ENCODE measurements around the gene GRM1.

Gene GRM1

DNA sequence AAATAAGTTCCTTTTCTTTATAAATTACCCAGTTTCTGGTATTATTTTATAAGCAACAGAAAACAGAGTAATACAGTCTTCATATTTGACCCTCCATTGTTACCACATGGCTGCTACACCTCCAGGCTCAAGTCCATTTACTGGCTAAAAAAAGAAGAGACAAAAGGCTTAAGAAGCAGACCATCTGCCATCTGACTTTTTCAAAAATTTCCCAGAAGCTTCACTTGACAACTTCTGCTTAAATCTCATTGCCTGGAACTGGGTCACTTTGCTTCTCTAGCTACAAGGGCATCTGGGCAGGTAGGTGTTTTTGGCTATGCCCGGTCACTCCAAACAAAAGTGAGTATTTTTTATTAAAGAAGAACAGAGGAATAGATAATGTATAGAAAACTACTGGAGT is 118.0 kb downstream of the GRM1 start:
- no peak for DNase-seq (ENCODE audit: low read depth)
- no peak overlapping the region for H3K4me3 ChIP-seq (replicated peaks; ENCODE audit: low read depth, low read length)
- TF ChIP-seq, protein P1, sequence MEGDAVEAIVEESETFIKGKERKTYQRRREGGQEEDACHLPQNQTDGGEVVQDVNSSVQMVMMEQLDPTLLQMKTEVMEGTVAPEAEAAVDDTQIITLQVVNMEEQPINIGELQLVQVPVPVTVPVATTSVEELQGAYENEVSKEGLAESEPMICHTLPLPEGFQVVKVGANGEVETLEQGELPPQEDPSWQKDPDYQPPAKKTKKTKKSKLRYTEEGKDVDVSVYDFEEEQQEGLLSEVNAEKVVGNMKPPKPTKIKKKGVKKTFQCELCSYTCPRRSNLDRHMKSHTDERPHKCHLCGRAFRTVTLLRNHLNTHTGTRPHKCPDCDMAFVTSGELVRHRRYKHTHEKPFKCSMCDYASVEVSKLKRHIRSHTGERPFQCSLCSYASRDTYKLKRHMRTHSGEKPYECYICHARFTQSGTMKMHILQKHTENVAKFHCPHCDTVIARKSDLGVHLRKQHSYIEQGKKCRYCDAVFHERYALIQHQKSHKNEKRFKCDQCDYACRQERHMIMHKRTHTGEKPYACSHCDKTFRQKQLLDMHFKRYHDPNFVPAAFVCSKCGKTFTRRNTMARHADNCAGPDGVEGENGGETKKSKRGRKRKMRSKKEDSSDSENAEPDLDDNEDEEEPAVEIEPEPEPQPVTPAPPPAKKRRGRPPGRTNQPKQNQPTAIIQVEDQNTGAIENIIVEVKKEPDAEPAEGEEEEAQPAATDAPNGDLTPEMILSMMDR (IDR thresholded peaks at IDR 0.05; ENCODE audit: low read length, missing control alignments): no peak

DNA sequence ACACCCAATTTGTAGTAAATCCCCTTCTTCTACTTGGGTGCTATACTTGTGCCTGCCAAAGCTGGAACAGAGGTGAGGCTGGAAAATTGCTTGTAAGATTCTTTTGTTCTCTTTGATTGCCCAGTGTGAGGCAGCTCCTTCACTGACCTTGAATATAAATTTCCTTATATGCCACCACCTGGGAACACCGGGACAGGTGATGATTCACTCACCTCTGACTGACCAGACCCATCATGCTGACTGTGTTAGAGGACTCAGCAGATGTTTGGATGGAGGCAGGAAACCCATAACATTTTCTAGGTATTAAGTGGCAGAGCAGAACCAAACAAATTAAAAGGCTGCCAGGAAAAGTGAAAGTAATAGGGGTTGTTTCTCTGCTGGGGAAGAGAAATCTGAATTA is 120.9 kb downstream of the GRM1 start:
- H3K4me3 ChIP-seq (replicated peaks; ENCODE audit: low read depth, low read length): no peak overlapping the region
- TF ChIP-seq, protein P1 (IDR thresholded peaks at IDR 0.05; ENCODE audit: low read length, missing control alignments): no peak
- no peak for DNase-seq (ENCODE audit: low read depth)

DNA sequence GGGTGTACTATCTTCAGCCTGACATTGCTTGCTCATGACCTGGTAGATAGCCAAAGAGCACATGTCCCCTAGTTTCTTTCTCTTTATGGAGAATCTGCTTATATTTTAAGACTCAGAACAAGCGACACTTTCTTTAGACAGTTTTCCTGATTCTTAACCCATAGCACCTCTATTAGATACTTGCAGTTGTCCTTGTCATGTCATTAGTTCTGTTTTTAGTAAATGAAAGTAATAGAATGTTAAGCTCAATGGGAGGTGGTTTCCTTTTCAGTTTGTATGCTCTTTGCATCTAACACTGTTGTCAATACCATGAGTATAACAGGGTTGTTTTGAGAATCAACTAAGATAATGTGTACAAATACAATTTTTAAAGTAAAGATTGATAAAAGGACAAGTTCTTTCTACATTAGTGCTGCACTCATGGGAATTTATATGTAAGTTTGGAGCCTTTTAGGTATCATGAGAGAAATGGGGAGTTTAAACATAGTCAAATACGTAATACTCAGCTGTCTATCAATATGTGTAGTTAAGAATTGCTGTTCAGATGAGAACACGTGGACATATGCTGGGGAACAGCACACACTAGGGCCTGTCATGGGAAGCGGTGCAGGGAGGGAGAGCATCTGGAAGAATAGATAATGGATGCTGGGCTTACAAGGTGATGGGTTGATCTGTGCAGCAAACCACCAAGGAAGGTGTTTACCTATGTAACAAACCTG is 124.3 kb downstream of the GRM1 start:
- no peak for DNase-seq (ENCODE audit: low read depth)
- no peak overlapping the region for H3K4me3 ChIP-seq (replicated peaks; ENCODE audit: low read depth, low read length)
- TF ChIP-seq, protein P1 (IDR thresholded peaks at IDR 0.05; ENCODE audit: low read length, missing control alignments): no peak

DNA sequence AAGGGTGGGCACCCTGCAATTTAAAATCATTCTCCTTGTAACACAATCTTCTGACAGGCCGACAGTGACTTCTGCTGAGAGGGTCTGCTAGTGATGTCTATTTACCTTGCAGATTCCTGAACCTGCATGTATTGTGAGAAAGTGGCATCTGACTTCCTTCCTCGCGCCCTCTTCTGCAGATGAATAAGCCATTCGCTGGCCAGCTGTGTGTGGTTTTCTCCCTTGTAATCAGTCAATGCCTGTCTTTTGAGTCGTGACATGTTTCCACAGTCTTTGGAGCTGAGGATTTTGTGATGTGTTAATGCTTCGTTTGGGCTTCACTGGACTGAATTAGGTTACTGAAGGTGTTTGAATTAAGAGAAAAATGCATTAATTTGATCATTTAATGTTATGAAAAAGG is 125.3 kb downstream of the GRM1 start:
- TF ChIP-seq, protein P1 (IDR thresholded peaks at IDR 0.05; ENCODE audit: low read length, missing control alignments): no peak
- DNase-seq (ENCODE audit: low read depth): no peak
- H3K4me3 ChIP-seq (replicated peaks; ENCODE audit: low read depth, low read length): no peak overlapping the region

DNA sequence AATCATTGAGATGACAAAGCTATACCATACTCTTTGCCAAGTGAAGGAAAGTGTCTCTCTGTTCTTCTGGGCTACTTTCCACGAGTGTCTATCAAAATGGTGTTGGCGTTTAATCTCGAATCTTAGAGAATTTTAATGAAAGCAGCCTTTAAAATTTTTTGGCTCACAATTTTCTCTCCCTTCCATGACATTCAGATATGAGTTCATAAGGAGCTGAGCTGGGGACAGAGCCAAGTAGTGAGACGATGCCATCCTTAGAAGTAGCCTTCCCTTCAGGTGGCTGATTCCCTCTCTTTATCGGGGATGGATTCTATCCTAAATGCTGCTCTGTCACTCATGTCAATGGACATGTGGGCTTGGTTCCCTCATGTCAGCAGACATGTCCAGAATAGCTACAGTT is 132.8 kb downstream of the GRM1 start:
- H3K4me3 ChIP-seq (replicated peaks; ENCODE audit: low read depth, low read length): no peak overlapping the region
- TF ChIP-seq, protein P1 (IDR thresholded peaks at IDR 0.05; ENCODE audit: low read length, missing control alignments): no peak
- no peak for DNase-seq (ENCODE audit: low read depth)

DNA sequence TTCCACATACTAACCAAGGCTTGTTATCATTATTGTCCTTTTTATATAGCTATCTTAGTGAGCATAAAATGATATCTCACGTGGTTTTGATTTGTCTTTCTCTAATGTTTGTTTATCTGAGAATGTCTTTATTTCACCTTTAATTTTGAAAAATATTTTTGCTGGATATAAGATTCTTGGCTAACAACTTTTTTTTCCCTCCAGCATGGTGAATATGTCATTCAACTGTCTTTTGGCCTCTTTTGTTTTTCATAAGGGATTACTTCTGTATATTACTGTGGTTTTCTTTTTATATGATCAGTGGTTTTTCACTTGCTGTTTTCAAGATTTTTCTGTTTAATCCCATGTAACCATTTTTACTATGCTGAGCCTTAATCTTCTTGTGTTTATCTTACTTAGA is 141.0 kb downstream of the GRM1 start:
- TF ChIP-seq, protein P1 (IDR thresholded peaks at IDR 0.05; ENCODE audit: low read length, missing control alignments): no peak
- H3K4me3 ChIP-seq (replicated peaks; ENCODE audit: low read depth, low read length): no peak overlapping the region
- DNase-seq (ENCODE audit: low read depth): no peak

DNA sequence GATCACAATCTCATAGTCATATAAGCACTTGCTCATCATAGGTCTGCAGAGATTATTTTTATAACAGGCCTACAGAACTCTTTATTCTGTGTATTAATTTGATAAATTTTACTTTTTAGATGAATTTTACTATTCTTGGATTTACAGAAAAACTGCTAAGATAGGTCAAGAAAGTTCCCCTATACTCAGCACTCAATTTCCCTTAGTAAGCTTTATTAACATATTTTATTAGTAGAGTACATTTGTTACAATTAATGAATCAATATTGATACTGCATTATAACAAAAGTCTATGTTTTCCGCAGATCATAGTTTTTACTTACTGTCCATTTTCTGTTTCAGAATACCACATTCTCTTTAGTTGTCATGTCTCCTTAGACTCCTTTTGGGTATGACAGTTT is 148.9 kb downstream of the GRM1 start:
- no peak overlapping the region for H3K4me3 ChIP-seq (replicated peaks; ENCODE audit: low read depth, low read length)
- no peak for DNase-seq (ENCODE audit: low read depth)
- TF ChIP-seq, protein P1 (IDR thresholded peaks at IDR 0.05; ENCODE audit: low read length, missing control alignments): no peak

All from fibroblast of pulmonary artery (primary cell).